OCI-LY7 (cell line): Measurements from ENCODE around the gene GPRC5C. TPM values are rescaled to one million over a fixed set of nuclear protein-coding genes. Genes with fewer than 3 reads are reported as not detected.

ENCODE experiments used
- BruUV-seq: library from RNA; stranded (reverse); fragments of 400-500 nt; replicated peaks from 2 replicates; lab custom pipeline; 2021; lab: Mats Ljungman, UMichigan
- CTCF ChIA-PET: fragments of 300-600 bp; sonication (Branson Sonifier 250); formaldehyde crosslinking; loops from one replicate; lab custom pipeline; 2022; ENCODE audit warnings: antibody characterized with exemption; ENCODE audit not compliant: unreplicated experiment; lab: Charles Lee
- POLR2A ChIA-PET: fragments of 300-600 bp; sonication (Branson Sonifier 250); formaldehyde crosslinking; loops from one replicate; lab custom pipeline; 2022; ENCODE audit warnings: antibody characterized with exemption; lab: Charles Lee
- DNase-seq: peaks from one replicate; pipeline ENCODE4 v3.0.0-alpha.2; 2015; ENCODE audit warnings: low spot score
- H2AFZ ChIP-seq: fragments of 200-600 bp; sonication (generic), shearing (Covaris generic); 2 replicates; pipeline ENCODE4 v1.6.1; 2014; ENCODE audit warnings: mild to moderate bottlenecking, antibody characterized with exemption, low read length, moderate library complexity
- H3K27ac ChIP-seq: fragments of 200-600 bp; sonication (generic); 2 replicates; pipeline ENCODE4 v1.5.1; 2014; ENCODE audit warnings: mixed run types, low read depth, mild to moderate bottlenecking, moderate library complexity, low read length, inconsistent platforms; ENCODE audit not compliant: poor library complexity, severe bottlenecking
- H3K36me3 ChIP-seq: fragments of 200-600 bp; sonication (generic); 2 replicates; pipeline ENCODE4 v1.6.1; 2014; ENCODE audit warnings: mild to moderate bottlenecking, antibody characterized with exemption, low read length, moderate library complexity, mixed read lengths; ENCODE audit not compliant: insufficient read depth
- H3K4me1 ChIP-seq: fragments of 200-600 bp; sonication (generic); 2 replicates; pipeline ENCODE4 v1.5.1; 2014; ENCODE audit warnings: mild to moderate bottlenecking, low read length; ENCODE audit not compliant: insufficient read depth, poor library complexity, severe bottlenecking
- H3K4me2 ChIP-seq: fragments of 200-600 bp; sonication (generic); 2 replicates; pipeline ENCODE4 v1.6.1; 2014; ENCODE audit warnings: mild to moderate bottlenecking, low read length
- H3K4me3 ChIP-seq: fragments of 200-600 bp; sonication (generic); 2 replicates; pipeline ENCODE4 v1.5.1; 2014; ENCODE audit warnings: mild to moderate bottlenecking, low read depth, low read length; ENCODE audit not compliant: poor library complexity, severe bottlenecking
- H3K79me2 ChIP-seq: fragments of 200-600 bp; sonication (generic); 2 replicates; pipeline ENCODE4 v1.6.1; 2016; ENCODE audit warnings: low read depth, mild to moderate bottlenecking, low read length, moderate library complexity, mixed read lengths; ENCODE audit not compliant: insufficient read depth
- H3K9me2 ChIP-seq: fragments of 200-600 bp; sonication (generic); 2 replicates; pipeline ENCODE4 v1.6.1; 2016; ENCODE audit warnings: mild to moderate bottlenecking, low read length, mixed read lengths; ENCODE audit not compliant: insufficient read depth
- H3K9me3 ChIP-seq: fragments of 200-600 bp; sonication (generic); 2 replicates; pipeline ENCODE4 v1.6.1; 2014; ENCODE audit warnings: mild to moderate bottlenecking, mixed run types, low read length, mixed read lengths
- H4K20me1 ChIP-seq: fragments of 200-600 bp; sonication (generic); 2 replicates; pipeline ENCODE4 v1.6.1; 2014; ENCODE audit warnings: mild to moderate bottlenecking, antibody characterized with exemption, low read length, moderate library complexity, mixed read lengths; ENCODE audit not compliant: insufficient read depth
- EZH2phosphoT487 ChIP-seq: fragments of 200-600 bp; sonication (generic); IDR thresholded peaks from 2 replicates; pipeline ENCODE4 v1.6.1; 2018; ENCODE audit warnings: low read depth, borderline replicate concordance, mild to moderate bottlenecking, mixed run types, antibody characterized with exemption, low read length, moderate library complexity, mixed read lengths
- intact Hi-C: fragments of 100-400 bp; cut with micrococcal nuclease; formaldehyde crosslinking; loops from one replicate; pipeline ENCODE4 v1.10.0; 2022; ENCODE audit not compliant: unreplicated experiment
- total RNA-seq, 2 experiments: library from RNA; depleted of rRNA in 1 of 2; stranded (reverse); fragments of >200 nt in 1 of 2; shearing (Covaris generic) in 1 of 2; gene quantifications; 2 replicates each; pipeline ENCODE4 v1.2.3, GENCODE V29; 2014 to 2022
- TF ChIP-seq, protein P1 (sequence below): fragments of 200-600 bp; sonication (generic); conservative IDR thresholded peaks from 2 replicates; pipeline ENCODE4 v1.5.1; 2014; ENCODE audit warnings: mild to moderate bottlenecking, antibody characterized with exemption, low read length, moderate library complexity, mixed read lengths

The GPRC5C gene
- total RNA-seq, 2 experiments from 2014 or later: 1.1 to 19.5 TPM

DNA sequence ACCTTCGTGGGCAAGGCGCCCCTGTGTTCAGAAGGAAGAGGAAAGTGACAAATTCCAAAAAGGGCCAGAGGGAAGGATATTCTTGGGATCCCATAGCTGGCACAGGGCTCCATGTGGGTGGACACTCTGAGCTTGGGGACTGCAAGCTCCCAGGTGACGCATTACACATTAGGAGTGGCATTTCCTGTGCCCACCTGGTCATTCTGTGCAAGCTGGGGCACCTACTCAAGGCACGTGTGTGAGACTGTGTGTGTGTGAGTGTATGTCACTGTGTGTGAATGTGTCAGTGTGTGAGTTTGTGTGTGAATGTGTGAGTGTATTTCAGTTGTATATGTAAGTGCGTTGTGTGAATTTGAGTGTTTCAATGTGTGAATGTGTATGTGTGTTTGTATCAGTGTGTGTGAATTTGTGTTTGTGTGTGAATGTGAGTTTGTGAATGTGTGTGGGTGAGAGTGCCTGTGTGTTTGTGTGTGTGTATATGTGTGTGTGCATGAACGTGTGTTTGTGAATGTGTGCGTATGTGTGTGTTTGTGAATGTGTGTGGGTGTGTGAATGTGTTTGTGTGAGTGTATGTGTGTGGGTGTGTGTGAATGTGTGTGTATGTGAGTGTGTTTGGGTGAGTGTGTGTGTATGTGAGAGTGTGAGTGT is 33.0 kb downstream of the GPRC5C start:
- peaks cover 59% of the 10 kb centered on the region for H3K4me1 ChIP-seq
- ChIA-PET POLR2A (interaction anchor here (0.6 kb wide), 1 partner anchor 48 kb away, joined by 3 read pairs; no protein-coding TSS in a partner anchor), CTCF (no interaction called here)
- TF ChIP-seq EZH2phosphoT487: no peak
- TF ChIP-seq, protein P1, sequence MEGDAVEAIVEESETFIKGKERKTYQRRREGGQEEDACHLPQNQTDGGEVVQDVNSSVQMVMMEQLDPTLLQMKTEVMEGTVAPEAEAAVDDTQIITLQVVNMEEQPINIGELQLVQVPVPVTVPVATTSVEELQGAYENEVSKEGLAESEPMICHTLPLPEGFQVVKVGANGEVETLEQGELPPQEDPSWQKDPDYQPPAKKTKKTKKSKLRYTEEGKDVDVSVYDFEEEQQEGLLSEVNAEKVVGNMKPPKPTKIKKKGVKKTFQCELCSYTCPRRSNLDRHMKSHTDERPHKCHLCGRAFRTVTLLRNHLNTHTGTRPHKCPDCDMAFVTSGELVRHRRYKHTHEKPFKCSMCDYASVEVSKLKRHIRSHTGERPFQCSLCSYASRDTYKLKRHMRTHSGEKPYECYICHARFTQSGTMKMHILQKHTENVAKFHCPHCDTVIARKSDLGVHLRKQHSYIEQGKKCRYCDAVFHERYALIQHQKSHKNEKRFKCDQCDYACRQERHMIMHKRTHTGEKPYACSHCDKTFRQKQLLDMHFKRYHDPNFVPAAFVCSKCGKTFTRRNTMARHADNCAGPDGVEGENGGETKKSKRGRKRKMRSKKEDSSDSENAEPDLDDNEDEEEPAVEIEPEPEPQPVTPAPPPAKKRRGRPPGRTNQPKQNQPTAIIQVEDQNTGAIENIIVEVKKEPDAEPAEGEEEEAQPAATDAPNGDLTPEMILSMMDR: no peak
- DNase-seq: no peak
- H3K4me2 ChIP-seq: no peak overlapping the region
- BruUV-seq: no TSS peak
- H4K20me1 ChIP-seq: no peaks in the 10 kb centered on the region
- H3K27ac ChIP-seq: no peak overlapping the region
- H3K9me2 ChIP-seq: no peaks in the 10 kb centered on the region
- H2AFZ ChIP-seq: no peak overlapping the region
- intact Hi-C loops: no loop called here
- H3K9me3 ChIP-seq: no peaks in the 10 kb centered on the region
- no peaks in the 10 kb centered on the region for H3K36me3 ChIP-seq
- peaks cover 5% of the 10 kb centered on the region; the same call in 1 of the 2 replicates for H3K79me2 ChIP-seq
- H3K4me3 ChIP-seq: no peak overlapping the region

GRCh38 chr17:74465378-74466110 is 33.7 kb downstream of the GPRC5C start:
- peak overlapping the region; percentile 65 for H3K4me3 ChIP-seq
- CTCF ChIA-PET: no interaction called here
- no peaks in the 10 kb centered on the region for H4K20me1 ChIP-seq
- H3K36me3 ChIP-seq: no peaks in the 10 kb centered on the region
- intact Hi-C loops: no loop called here
- peaks cover 66% of the 10 kb centered on the region for H3K4me1 ChIP-seq
- TF ChIP-seq EZH2phosphoT487: no peak
- TF ChIP-seq, protein P1: no peak
- H3K9me3 ChIP-seq: no peaks in the 10 kb centered on the region
- POLR2A ChIA-PET: interaction anchor here (1.0 kb wide), 1 partner anchor 13 kb away, joined by 3 read pairs; no protein-coding TSS in a partner anchor
- TSS peak; percentile 50 for BruUV-seq
- peak overlapping the region; percentile 72 for H3K4me2 ChIP-seq
- peak overlapping the region; percentile 79 for H3K27ac ChIP-seq
- DNase-seq: no peak
- no peaks in the 10 kb centered on the region for H3K9me2 ChIP-seq
- peak overlapping the region; percentile 45; the same call in 1 of the 2 replicates for H2AFZ ChIP-seq
- H3K79me2 ChIP-seq: peaks cover 5% of the 10 kb centered on the region; the same call in 1 of the 2 replicates
